ENCODE results near the gene MED26. TPM values are rescaled to one million over a fixed set of nuclear protein-coding genes. Genes with fewer than 3 reads are reported as not detected.
A peak's percentile ranks its signal among the peaks of the same experiment; 100 is the strongest.
"Not testable (repeated sequence)": the region's sequence is repeated elsewhere in the genome, so short reads cannot be mapped to it uniquely, and the experiment has no call there.

MED26 gene
- total RNA-seq, 6 donors from 2014 or later, result 12.6 to 26.5 (median 13.8) TPM

DNA sequence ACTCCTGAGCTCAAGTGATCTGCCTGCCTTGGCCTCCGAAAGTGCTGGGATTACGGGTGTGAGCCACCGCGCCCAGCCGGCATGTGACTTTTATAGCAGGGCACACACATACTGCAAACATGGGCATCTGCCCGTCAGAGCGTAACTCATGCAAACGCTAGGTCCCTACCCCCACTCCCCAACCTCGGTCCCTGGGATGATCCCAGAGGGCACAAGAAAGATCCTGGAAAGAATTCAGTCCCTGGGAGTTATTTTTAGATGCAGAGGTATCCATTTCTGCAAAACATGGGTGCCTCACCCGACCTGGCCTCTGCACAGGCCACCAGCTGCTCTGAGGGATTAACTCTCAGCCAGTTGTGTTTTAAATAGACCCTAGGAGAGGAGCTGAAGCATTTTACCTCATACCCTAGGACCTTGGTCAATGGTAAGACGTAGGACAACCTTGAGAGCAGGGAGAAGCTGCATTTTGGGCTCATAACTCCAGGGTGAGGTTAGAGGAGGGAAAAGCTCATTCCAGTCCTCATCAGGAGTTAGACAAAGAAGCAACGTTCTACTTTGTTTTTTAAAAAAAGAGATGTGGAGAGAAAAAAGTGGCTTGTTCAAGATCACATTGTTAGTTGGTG is 43.8 kb upstream of the MED26 start:
- Histone ChIP-seq H3K27me3 (no peaks in the 10 kb centered on the region), H3K4me3 (no peak overlapping the region), H3K4me1 (no peaks in the 10 kb centered on the region), H3K27ac (no peak overlapping the region), H3K36me3 (no peaks in the 10 kb centered on the region), H3K9me3 (no peaks in the 10 kb centered on the region)
- no peak for DNase-seq
- ATAC-seq (ENCODE audit: low FRiP score in 2 of 2), result no peak
- 85 to 97% methylated on average over 8 to 11 of the region's 12 CpGs for WGBS, 2 donors
- TF ChIP-seq POLR2AphosphoS5 (IDR thresholded peaks at IDR 0.05) (no peak), EP300 (IDR thresholded peaks at IDR 0.05) (no peak)
- TF ChIP-seq, protein P1, sequence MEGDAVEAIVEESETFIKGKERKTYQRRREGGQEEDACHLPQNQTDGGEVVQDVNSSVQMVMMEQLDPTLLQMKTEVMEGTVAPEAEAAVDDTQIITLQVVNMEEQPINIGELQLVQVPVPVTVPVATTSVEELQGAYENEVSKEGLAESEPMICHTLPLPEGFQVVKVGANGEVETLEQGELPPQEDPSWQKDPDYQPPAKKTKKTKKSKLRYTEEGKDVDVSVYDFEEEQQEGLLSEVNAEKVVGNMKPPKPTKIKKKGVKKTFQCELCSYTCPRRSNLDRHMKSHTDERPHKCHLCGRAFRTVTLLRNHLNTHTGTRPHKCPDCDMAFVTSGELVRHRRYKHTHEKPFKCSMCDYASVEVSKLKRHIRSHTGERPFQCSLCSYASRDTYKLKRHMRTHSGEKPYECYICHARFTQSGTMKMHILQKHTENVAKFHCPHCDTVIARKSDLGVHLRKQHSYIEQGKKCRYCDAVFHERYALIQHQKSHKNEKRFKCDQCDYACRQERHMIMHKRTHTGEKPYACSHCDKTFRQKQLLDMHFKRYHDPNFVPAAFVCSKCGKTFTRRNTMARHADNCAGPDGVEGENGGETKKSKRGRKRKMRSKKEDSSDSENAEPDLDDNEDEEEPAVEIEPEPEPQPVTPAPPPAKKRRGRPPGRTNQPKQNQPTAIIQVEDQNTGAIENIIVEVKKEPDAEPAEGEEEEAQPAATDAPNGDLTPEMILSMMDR (IDR thresholded peaks at IDR 0.05), result no peak

DNA sequence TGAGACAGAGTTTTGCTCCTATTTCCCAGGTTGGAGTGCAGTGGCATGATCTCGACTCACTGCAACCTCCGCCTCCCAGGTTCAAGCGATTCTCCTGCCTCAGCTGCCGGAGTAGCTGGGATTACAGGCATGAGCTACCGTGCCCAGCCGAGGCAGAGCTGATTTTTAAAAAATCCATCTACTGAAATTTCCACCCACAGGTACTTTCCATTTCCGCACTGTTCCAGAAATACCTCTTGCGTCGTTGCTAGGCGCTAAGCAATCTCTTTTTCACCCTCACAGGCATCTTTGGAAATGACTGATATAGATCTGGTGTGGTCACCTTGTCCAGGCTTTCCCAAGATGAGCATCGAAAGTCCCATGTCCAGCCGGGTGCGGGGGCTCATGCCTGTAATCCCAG is 42.3 kb upstream of the MED26 start:
- WGBS, 2 donors, result 96 to 99% methylated on average over 13 of the region's 13 CpGs
- ATAC-seq (ENCODE audit: low FRiP score in 2 of 2) (no peak), DNase-seq (no peak)
- no peak overlapping the region for H3K27ac ChIP-seq
- H3K36me3 ChIP-seq, result no peaks in the 10 kb centered on the region
- H3K4me1 ChIP-seq, result no peaks in the 10 kb centered on the region
- no peaks in the 10 kb centered on the region for H3K27me3 ChIP-seq
- no peaks in the 10 kb centered on the region for H3K9me3 ChIP-seq
- TF ChIP-seq POLR2AphosphoS5 (IDR thresholded peaks at IDR 0.05) (no peak), POLR2A (IDR thresholded peaks at IDR 0.05) (no peak), EP300 (IDR thresholded peaks at IDR 0.05) (no peak)
- TF ChIP-seq, protein P1 (IDR thresholded peaks at IDR 0.05), result no peak
- no peak overlapping the region for H3K4me3 ChIP-seq

DNA sequence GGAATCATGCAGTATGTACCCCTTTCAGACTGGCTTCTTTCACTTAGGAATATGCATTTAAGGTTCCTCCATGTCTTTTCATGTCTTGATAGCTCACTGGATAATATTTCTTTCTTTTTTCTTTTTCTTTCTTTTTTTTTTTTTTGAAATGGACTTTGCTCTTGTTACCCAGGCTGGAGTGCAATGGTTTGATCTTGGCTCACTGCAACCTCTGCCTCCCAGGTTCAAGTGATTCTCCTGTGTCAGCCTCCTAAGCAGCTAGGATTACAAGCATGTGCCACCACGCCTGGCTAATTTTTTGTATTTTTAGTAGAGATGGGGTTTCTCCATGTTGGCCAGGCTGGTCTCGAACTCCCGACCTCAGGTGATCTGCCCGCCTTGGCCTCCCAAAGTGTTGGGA is 40.7 kb upstream of the MED26 start:
- not testable (repeated sequence) for H3K36me3 ChIP-seq; ATAC-seq (ENCODE audit: low FRiP score in 2 of 2); H3K27ac ChIP-seq; H3K27me3 ChIP-seq; H3K4me3 ChIP-seq; DNase-seq; H3K9me3 ChIP-seq
- WGBS, 2 donors, result 90 to 97% methylated on average over 4 of the region's 4 CpGs
- H3K4me1 ChIP-seq, result peaks cover 0 to 12% (median 4%) of the 10 kb centered on the region in 4 donors

DNA sequence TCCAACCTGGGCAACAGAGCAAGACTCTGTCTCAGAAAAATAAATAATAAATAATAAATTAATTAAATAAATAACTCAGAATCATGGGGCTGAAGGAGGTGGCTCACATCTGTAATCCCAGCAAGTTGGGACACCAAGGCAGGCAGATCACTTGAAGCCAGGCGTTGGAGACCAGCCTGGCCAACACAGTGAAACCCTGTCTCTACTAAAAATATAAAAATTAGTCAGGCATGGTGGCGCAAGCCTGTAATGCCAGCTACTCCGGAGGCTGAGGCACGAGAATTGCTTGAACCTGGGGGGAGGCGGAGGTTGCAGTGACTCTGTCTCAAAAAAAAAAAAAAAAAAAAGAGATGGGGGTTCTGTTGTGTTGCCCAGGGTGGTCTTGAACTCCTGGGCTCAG is 40.2 kb upstream of the MED26 start:
- H3K4me1 ChIP-seq, result peaks cover 0 to 13% (median 5%) of the 10 kb centered on the region in 4 donors
- H3K4me3 ChIP-seq, result no peak overlapping the region
- H3K36me3 ChIP-seq, result no peaks in the 10 kb centered on the region
- 86 to 95% methylated on average over 5 of the region's 5 CpGs for WGBS, 2 donors
- DNase-seq (no peak), ATAC-seq (ENCODE audit: low FRiP score in 2 of 2) (no peak)
- H3K27me3 ChIP-seq, result no peaks in the 10 kb centered on the region
- TF ChIP-seq, protein P1 (IDR thresholded peaks at IDR 0.05), result no peak
- TF ChIP-seq POLR2AphosphoS5 (IDR thresholded peaks at IDR 0.05) (no peak), EP300 (IDR thresholded peaks at IDR 0.05) (no peak), POLR2A (IDR thresholded peaks at IDR 0.05) (no peak)
- no peaks in the 10 kb centered on the region for H3K9me3 ChIP-seq
- H3K27ac ChIP-seq, result no peak overlapping the region

DNA sequence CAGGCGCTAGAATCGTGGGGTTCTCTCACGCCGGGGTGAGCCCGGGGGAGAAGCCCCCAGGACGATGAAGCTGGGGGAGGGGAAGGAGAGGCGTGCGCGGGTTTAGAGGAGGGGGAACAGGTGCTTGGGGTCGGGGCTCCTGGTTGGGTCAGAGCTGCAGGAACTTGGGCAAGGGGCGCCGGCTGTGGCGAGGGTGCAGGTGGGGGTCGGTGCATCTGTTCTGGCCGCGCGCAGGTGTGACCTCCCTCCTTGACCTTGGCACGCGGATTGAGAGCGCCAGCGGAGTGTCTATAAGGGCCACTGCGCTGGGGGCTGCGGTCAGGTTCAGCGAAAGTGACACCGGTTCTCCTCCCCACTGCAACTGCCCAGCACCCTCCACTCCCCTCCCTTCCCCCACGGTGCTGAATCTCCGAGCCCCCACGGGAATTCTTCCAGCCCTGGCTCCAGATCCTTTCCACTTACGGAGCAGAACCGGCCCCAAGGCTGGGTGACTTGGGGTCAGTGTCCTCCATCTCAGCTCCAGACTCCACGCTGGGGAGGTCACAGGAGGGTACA is 33.6 kb upstream of the MED26 start:
- TF ChIP-seq POLR2AphosphoS5 (IDR thresholded peaks at IDR 0.05) (no peak), EP300 (IDR thresholded peaks at IDR 0.05) (no peak), POLR2A (IDR thresholded peaks at IDR 0.05) (no peak)
- TF ChIP-seq, protein P1 (IDR thresholded peaks at IDR 0.05), result no peak
- Histone ChIP-seq H3K27ac (peak overlapping the region; percentile 38 to 98 (median 91)), H3K36me3 (peaks cover 0 to 21% (median 10%) of the 10 kb centered on the region in 4 donors), H3K27me3 (no peaks in the 10 kb centered on the region), H3K9me3 (no peaks in the 10 kb centered on the region), H3K4me3 (peak overlapping the region; percentile 53 to 90 (median 72)), H3K4me1 (peaks cover 27 to 52% (median 31%) of the 10 kb centered on the region in 4 donors)
- no peak for ATAC-seq (ENCODE audit: low FRiP score in 2 of 2)
- WGBS, 2 donors, result 2 to 4% methylated on average over 24 to 31 of the region's 31 CpGs
- peak; percentile 27 to 80 for DNase-seq
